Measurements from ENCODE around the gene MEIOSIN.

DNA sequence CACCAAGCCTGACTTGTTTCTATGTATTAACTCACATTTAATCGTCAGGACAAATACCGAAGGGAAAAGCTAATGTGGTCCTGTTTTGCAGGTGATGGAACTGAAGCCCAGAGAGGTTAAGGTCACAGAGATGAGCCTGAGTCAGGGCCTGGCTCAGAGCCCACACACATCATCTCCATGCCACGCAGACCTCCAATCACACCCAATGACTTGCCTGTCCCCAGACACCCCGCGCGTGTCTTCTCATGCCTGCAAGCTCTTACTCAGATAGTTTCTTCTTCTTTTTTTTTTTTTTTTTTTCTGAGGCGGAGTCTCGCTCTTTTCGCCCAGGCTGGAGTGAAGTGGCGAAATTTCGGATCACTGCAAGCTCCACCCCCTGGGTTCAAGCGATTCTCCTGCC is 19.4 kb downstream of the MEIOSIN start:
- TF ChIP-seq, protein P1, sequence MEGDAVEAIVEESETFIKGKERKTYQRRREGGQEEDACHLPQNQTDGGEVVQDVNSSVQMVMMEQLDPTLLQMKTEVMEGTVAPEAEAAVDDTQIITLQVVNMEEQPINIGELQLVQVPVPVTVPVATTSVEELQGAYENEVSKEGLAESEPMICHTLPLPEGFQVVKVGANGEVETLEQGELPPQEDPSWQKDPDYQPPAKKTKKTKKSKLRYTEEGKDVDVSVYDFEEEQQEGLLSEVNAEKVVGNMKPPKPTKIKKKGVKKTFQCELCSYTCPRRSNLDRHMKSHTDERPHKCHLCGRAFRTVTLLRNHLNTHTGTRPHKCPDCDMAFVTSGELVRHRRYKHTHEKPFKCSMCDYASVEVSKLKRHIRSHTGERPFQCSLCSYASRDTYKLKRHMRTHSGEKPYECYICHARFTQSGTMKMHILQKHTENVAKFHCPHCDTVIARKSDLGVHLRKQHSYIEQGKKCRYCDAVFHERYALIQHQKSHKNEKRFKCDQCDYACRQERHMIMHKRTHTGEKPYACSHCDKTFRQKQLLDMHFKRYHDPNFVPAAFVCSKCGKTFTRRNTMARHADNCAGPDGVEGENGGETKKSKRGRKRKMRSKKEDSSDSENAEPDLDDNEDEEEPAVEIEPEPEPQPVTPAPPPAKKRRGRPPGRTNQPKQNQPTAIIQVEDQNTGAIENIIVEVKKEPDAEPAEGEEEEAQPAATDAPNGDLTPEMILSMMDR (IDR thresholded peaks at IDR 0.05; ENCODE audit: low read depth, low read length), result no peak
- TF ChIP-seq EZH2phosphoT487 (IDR thresholded peaks at IDR 0.05; ENCODE audit: low read depth), result no peak
